Breast epithelium (tissue), 4 donors: ENCODE measurements around the gene GPATCH2. TPM values are rescaled to one million over a fixed set of nuclear protein-coding genes. Genes with fewer than 3 reads are reported as not detected.
"Not testable (repeated sequence)": the region's sequence is repeated elsewhere in the genome, so short reads cannot be mapped to it uniquely, and the experiment has no call there.

Experiments used
- DNase-seq, 2 donors: peaks; one replicate each; pipeline ENCODE4 v3.0.0-alpha.2; 2019; ENCODE audit warnings: low spot score in 2 of 2
- H3K27ac ChIP-seq, 2 donors: fragments of 200-600 bp; sonication (generic) in 1 of 2; one replicate each; pipeline ENCODE4 v1.5.1; 2016 to 2019; ENCODE audit warnings: mild to moderate bottlenecking in 1 of 2
- H3K27me3 ChIP-seq, 2 donors: fragments of 200-600 bp; sonication (generic) in 1 of 2; one replicate each; pipeline versions ENCODE4 v1.5.1 to v1.6.0; 2017 to 2019; ENCODE audit warnings: control low read depth in 1 of 2, mild to moderate bottlenecking in 1 of 2
- H3K36me3 ChIP-seq: fragments of 200-600 bp; one replicate; pipeline ENCODE4 v1.5.1; 2019
- H3K4me1 ChIP-seq, 2 donors: fragments of 200-600 bp; sonication (generic); one replicate each; pipeline ENCODE4 v1.5.1; 2016 to 2019; ENCODE audit warnings: control low read depth in 1 of 2
- H3K4me3 ChIP-seq, 3 donors: fragments of 200-600 bp; sonication (generic); 1 replicate in 2 of 3; 2 replicates in 1 of 3; pipeline ENCODE4 v1.5.1; 2016 to 2019; ENCODE audit warnings: mild to moderate bottlenecking in 3 of 3, moderate library complexity in 2 of 3
- H3K9me3 ChIP-seq, 2 donors: fragments of 200-600 bp; sonication (generic) in 1 of 2; one replicate each; pipeline ENCODE4 v1.5.1; 2016 to 2019; ENCODE audit warnings: control low read depth in 1 of 2
- CTCF ChIP-seq, 3 donors: fragments of 450-650 bp; IDR thresholded peaks; one replicate each; pipeline ENCODE4 v1.5.1; 2016 to 2017; ENCODE audit warnings: antibody characterized with exemption in 3 of 3, mild to moderate bottlenecking in 3 of 3, moderate library complexity in 3 of 3
- POLR2A ChIP-seq: fragments of 450-650 bp; IDR thresholded peaks from one replicate; pipeline ENCODE4 v1.6.1; 2016; ENCODE audit warnings: antibody characterized with exemption, mild to moderate bottlenecking, moderate library complexity
- POLR2AphosphoS5 ChIP-seq, 3 donors: sonication (generic); formaldehyde crosslinking; IDR thresholded peaks; one replicate each; pipeline ENCODE4 v1.6.1; 2017; ENCODE audit warnings: antibody characterized with exemption in 3 of 3
- intact Hi-C: fragments of 100-400 bp; cut with DNase I; formaldehyde crosslinking; loops from one replicate; pipeline ENCODE4 v1.15.1; 2023; ENCODE audit warnings: low total_unique reads
- total RNA-seq, 3 donors: library from RNA; depleted of rRNA; stranded (reverse); fragments of >200 nt; gene quantifications; one replicate each; pipeline ENCODE4 v1.1.0, GENCODE V29; 2016

Gene GPATCH2
- total RNA-seq, 3 donors from 2014 or later, result 12.0 to 29.3 (median 23.9) TPM

- Histone ChIP-seq H3K27me3 (no peaks in the 10 kb centered on the region), H3K27ac (no peak overlapping the region), H3K4me3 (no peak overlapping the region), H3K36me3 (no peaks in the 10 kb centered on the region), H3K4me1 (no peaks in the 10 kb centered on the region), H3K9me3 (no peaks in the 10 kb centered on the region)
- no peak for DNase-seq
- TF ChIP-seq POLR2A (no peak), POLR2AphosphoS5 (IDR thresholded peaks at IDR 0.05) (no peak), CTCF (IDR thresholded peaks at IDR 0.05) (no peak)
- intact Hi-C loops, result no loop called here
Observed at GRCh38 chr1:217389895-217390294, 241.0 kb downstream of the GPATCH2 start.

GRCh38 chr1:217388522-217389065, 242.3 kb downstream of the GPATCH2 start:
- H3K4me1 ChIP-seq, result no peaks in the 10 kb centered on the region
- no peak overlapping the region for H3K4me3 ChIP-seq
- intact Hi-C loops, result no loop called here
- TF ChIP-seq POLR2A, result no peak
- no peak for TF ChIP-seq POLR2AphosphoS5 (IDR thresholded peaks at IDR 0.05)
- no peak for TF ChIP-seq CTCF (IDR thresholded peaks at IDR 0.05)
- H3K27me3 ChIP-seq, result no peaks in the 10 kb centered on the region
- H3K36me3 ChIP-seq, result no peaks in the 10 kb centered on the region
- H3K27ac ChIP-seq, result no peak overlapping the region
- DNase-seq, result no peak
- H3K9me3 ChIP-seq, result peaks cover 0 to 5% of the 10 kb centered on the region in 2 donors

GRCh38 chr1:217381773-217382172, 249.1 kb downstream of the GPATCH2 start:
- peaks cover 3 to 27% of the 10 kb centered on the region in 2 donors for H3K9me3 ChIP-seq
- H3K36me3 ChIP-seq, DNase-seq, H3K4me3 ChIP-seq, H3K27ac ChIP-seq, intact Hi-C loops, H3K27me3 ChIP-seq, H3K4me1 ChIP-seq: not testable (repeated sequence)

GRCh38 chr1:217379804-217380203, 251.1 kb downstream of the GPATCH2 start:
- H3K4me1 ChIP-seq, DNase-seq, H3K36me3 ChIP-seq, H3K27me3 ChIP-seq, H3K27ac ChIP-seq, H3K4me3 ChIP-seq, intact Hi-C loops: not testable (repeated sequence)
- peaks cover 3 to 27% of the 10 kb centered on the region in 2 donors for H3K9me3 ChIP-seq

GRCh38 chr1:217379336-217379735, 251.6 kb downstream of the GPATCH2 start:
- no peak for TF ChIP-seq POLR2A
- no peak for TF ChIP-seq POLR2AphosphoS5 (IDR thresholded peaks at IDR 0.05)
- no peak for TF ChIP-seq CTCF (IDR thresholded peaks at IDR 0.05)
- DNase-seq, result no peak
- Histone ChIP-seq H3K27ac (no peak overlapping the region), H3K9me3 (peaks cover 3 to 27% of the 10 kb centered on the region in 2 donors), H3K4me1 (no peaks in the 10 kb centered on the region), H3K36me3 (no peaks in the 10 kb centered on the region), H3K27me3 (no peaks in the 10 kb centered on the region), H3K4me3 (no peak overlapping the region)
- intact Hi-C loops, result no loop called here

Other genes starting within 250 kb of the GPATCH2 start
- 1 to 10 TPM in 1 of 3 donors, under 1 TPM in 2; 0.48 to 1.3 (median 0.59) TPM for gene SPATA17, start 254 bp upstream of the GPATCH2 start, total RNA-seq